ENCODE data around the gene GPC2. TPM values are rescaled to one million over a fixed set of nuclear protein-coding genes. Genes with fewer than 3 reads are reported as not detected.

Gene GPC2
- total RNA-seq, 1 experiment from 2014 or later: 45.2 TPM

GRCh38 chr7:100221231-100221718 is 44.1 kb upstream of the GPC2 start:
- no peak overlapping the region for H3T11ph ChIP-seq (ENCODE audit: low read length)
- no peak overlapping the region for H3K27ac ChIP-seq (ENCODE audit: insufficient read length, low read depth, low read length)
- no peaks in the 10 kb centered on the region for H3K27me3 ChIP-seq (ENCODE audit: insufficient read depth, low read length)
- Mint-ChIP-seq H3K27me3 (ENCODE audit: low read depth) (no peaks in the 10 kb centered on the region; the same call in 1 of the 2 replicates), H3K4me3 (no peak overlapping the region), H3K36me3 (ENCODE audit: insufficient read depth in 1 of 3, low read depth in 3 of 3) (peaks cover 4 to 17% (median 12%) of the 10 kb centered on the region in 3 experiments; a peak in 5 of 7 replicates), H3K9me3 (no peaks in the 10 kb centered on the region), H3K27ac (no peak overlapping the region), H3K4me1 (peaks cover 3 to 7% of the 10 kb centered on the region in 2 experiments; a peak in 3 of 4 replicates)
- TF ChIP-seq, protein P1, sequence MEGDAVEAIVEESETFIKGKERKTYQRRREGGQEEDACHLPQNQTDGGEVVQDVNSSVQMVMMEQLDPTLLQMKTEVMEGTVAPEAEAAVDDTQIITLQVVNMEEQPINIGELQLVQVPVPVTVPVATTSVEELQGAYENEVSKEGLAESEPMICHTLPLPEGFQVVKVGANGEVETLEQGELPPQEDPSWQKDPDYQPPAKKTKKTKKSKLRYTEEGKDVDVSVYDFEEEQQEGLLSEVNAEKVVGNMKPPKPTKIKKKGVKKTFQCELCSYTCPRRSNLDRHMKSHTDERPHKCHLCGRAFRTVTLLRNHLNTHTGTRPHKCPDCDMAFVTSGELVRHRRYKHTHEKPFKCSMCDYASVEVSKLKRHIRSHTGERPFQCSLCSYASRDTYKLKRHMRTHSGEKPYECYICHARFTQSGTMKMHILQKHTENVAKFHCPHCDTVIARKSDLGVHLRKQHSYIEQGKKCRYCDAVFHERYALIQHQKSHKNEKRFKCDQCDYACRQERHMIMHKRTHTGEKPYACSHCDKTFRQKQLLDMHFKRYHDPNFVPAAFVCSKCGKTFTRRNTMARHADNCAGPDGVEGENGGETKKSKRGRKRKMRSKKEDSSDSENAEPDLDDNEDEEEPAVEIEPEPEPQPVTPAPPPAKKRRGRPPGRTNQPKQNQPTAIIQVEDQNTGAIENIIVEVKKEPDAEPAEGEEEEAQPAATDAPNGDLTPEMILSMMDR (conservative IDR thresholded peaks at IDR 0.05): no peak
- H4K5ac ChIP-seq (ENCODE audit: insufficient read length, low read depth, low read length): no peak overlapping the region
- H3K79me2 ChIP-seq (ENCODE audit: insufficient read depth, low read length): no peaks in the 10 kb centered on the region
- no peak overlapping the region for H3K4ac ChIP-seq (ENCODE audit: low read depth, low read length)
- no peaks in the 10 kb centered on the region for H3K4me1 ChIP-seq (ENCODE audit: insufficient read depth, low read length)
- H3K56ac ChIP-seq (ENCODE audit: insufficient read length, low read depth, low read length): no peak overlapping the region
- H3K14ac ChIP-seq (ENCODE audit: insufficient read depth, low read length): no peak overlapping the region
- H2BK15ac ChIP-seq (ENCODE audit: low read depth, low read length): no peak overlapping the region
- no peak overlapping the region for H2BK20ac ChIP-seq (ENCODE audit: low read depth, low read length, poor library complexity, severe bottlenecking)
- no peaks in the 10 kb centered on the region for H3K23me2 ChIP-seq (ENCODE audit: insufficient read length, low read depth, low read length, poor library complexity, severe bottlenecking)
- H3K9me3 ChIP-seq (ENCODE audit: control insufficient read depth, low read depth, low read length): no peaks in the 10 kb centered on the region
- DNase-seq: no peak
- no peak overlapping the region for H4K91ac ChIP-seq (ENCODE audit: insufficient read length, low read depth, low read length)
- no peak overlapping the region for H3K9ac ChIP-seq (ENCODE audit: extremely low read depth, insufficient read length, low read length)
- H2BK12ac ChIP-seq (ENCODE audit: insufficient read length, low read depth, low read length): no peak overlapping the region
- H3K79me1 ChIP-seq (ENCODE audit: insufficient read depth, low read depth, low read length, poor library complexity, severe bottlenecking): no peaks in the 10 kb centered on the region
- H2BK120ac ChIP-seq (ENCODE audit: low read depth, low read length, poor library complexity, severe bottlenecking): no peak overlapping the region
- H2BK5ac ChIP-seq (ENCODE audit: insufficient read length, low read length): no peak overlapping the region
- H3K4me2 ChIP-seq (ENCODE audit: insufficient read depth, insufficient read length, low read length): no peak overlapping the region
- WGBS (ENCODE audit: extremely low coverage, insufficient read length, low lambda C conversion rate): no CpG with 5 or more reads among the region's 5 CpGs
- no peaks in the 10 kb centered on the region for H4K20me1 ChIP-seq (ENCODE audit: control insufficient read depth, insufficient read depth, insufficient read length)
- H2AK5ac ChIP-seq (ENCODE audit: insufficient read length, low read length): no peak overlapping the region
- no peak overlapping the region for H3K23ac ChIP-seq (ENCODE audit: insufficient read length, low read depth, low read length)
- no peak overlapping the region for H2AFZ ChIP-seq (ENCODE audit: low read length)
- no peak overlapping the region for H4K8ac ChIP-seq (replicated peaks; ENCODE audit: insufficient read length, low read depth, low read length)
- no peak overlapping the region for H3K18ac ChIP-seq (ENCODE audit: insufficient read length, low read depth, low read length)

Measured in H9 (cell line).